Hepatocyte (in vitro differentiated cells): ENCODE data around the gene COL21A1. TPM values are rescaled to one million over a fixed set of nuclear protein-coding genes. Genes with fewer than 3 reads are reported as not detected.

Experiments used
- DNase-seq: peaks from one replicate; pipeline ENCODE4 v3.0.0-alpha.2; 2016; ENCODE audit warnings: low spot score
- H2AFZ ChIP-seq: fragments of 200-600 bp; sonication (generic); 2 replicates; pipeline ENCODE4 v1.6.0; 2016; ENCODE audit warnings: antibody characterized with exemption, mild to moderate bottlenecking
- H3K27ac ChIP-seq: fragments of 200-600 bp; sonication (generic); 2 replicates; pipeline ENCODE4 v1.5.1; 2016; ENCODE audit warnings: mild to moderate bottlenecking
- H3K27me3 ChIP-seq: fragments of 200-600 bp; sonication (generic); 2 replicates; pipeline ENCODE4 v1.6.1; 2016
- H3K36me3 ChIP-seq: fragments of 200-600 bp; sonication (generic); replicated peaks from 2 replicates; pipeline ENCODE4 v1.5.1; 2016; ENCODE audit warnings: low read depth; ENCODE audit not compliant: insufficient read depth
- H3K4me1 ChIP-seq: fragments of 200-600 bp; sonication (generic); 2 replicates; pipeline ENCODE4 v1.5.1; 2016; ENCODE audit warnings: mild to moderate bottlenecking, moderate library complexity; ENCODE audit not compliant: insufficient read depth
- H3K4me2 ChIP-seq: fragments of 200-600 bp; sonication (generic); 2 replicates; pipeline ENCODE4 v1.6.0; 2016
- H3K4me3 ChIP-seq: fragments of 200-600 bp; sonication (generic); 2 replicates; pipeline ENCODE4 v1.5.1; 2016; ENCODE audit warnings: mild to moderate bottlenecking
- H3K79me2 ChIP-seq: fragments of 200-600 bp; sonication (generic); 2 replicates; pipeline ENCODE4 v1.6.0; 2017; ENCODE audit warnings: mild to moderate bottlenecking
- H3K9me2 ChIP-seq: fragments of 200-600 bp; sonication (generic); replicated peaks from 2 replicates; pipeline ENCODE4 v1.6.0; 2017; ENCODE audit warnings: mild to moderate bottlenecking; ENCODE audit not compliant: insufficient read depth
- H3K9me3 ChIP-seq: fragments of 200-600 bp; sonication (generic); 2 replicates; pipeline ENCODE4 v1.5.1; 2016; ENCODE audit warnings: low read depth, mild to moderate bottlenecking
- H4K20me1 ChIP-seq: fragments of 200-600 bp; sonication (generic); 2 replicates; pipeline ENCODE4 v1.6.0; 2016; ENCODE audit warnings: mild to moderate bottlenecking; ENCODE audit not compliant: insufficient read depth, poor library complexity, severe bottlenecking
- CTCF ChIP-seq: fragments of 200-600 bp; sonication (generic); IDR thresholded peaks from 2 replicates; pipeline ENCODE4 v1.5.1; 2016; ENCODE audit warnings: antibody characterized with exemption, mild to moderate bottlenecking; ENCODE audit not compliant: poor library complexity
- EZH2 ChIP-seq: fragments of 200-600 bp; sonication (generic); IDR thresholded peaks from 2 replicates; pipeline ENCODE4 v1.6.1; 2016; ENCODE audit warnings: antibody characterized with exemption, mild to moderate bottlenecking, borderline replicate concordance
- EZH2phosphoT487 ChIP-seq: fragments of 200-600 bp; sonication (generic); IDR thresholded peaks from one replicate; pipeline ENCODE4 v1.6.1; 2018; ENCODE audit warnings: antibody characterized with exemption, mild to moderate bottlenecking, low read depth, moderate library complexity; ENCODE audit not compliant: unreplicated experiment, severe bottlenecking
- WGBS: methylation state at CpG from one replicate; pipeline ENCODE4 v1.1.6; 2016; ENCODE audit warnings: low lambda C conversion rate; ENCODE audit errors: missing lambda C conversion rate; 5-methylcytosine and 5-hydroxymethylcytosine counted together
- polyA plus RNA-seq: library from polyadenylated mRNA; unstranded; fragments of >200 nt; fragmentation: Nextera tagmentation; extraction: Ambion mirVana; gene quantifications from 2 replicates; pipeline ENCODE4 v1.2.1, GENCODE V29; 2016
- total RNA-seq: library from RNA; depleted of rRNA; stranded (reverse); fragments of >200 nt; gene quantifications from 2 replicates; pipeline ENCODE4 v1.2.3, GENCODE V29; 2014

The COL21A1 gene
- total RNA-seq, result 44.7 and 59.2 TPM in 2 replicates
- 34.5 and 36.2 TPM in 2 replicates for polyA plus RNA-seq

GRCh38 chr6:56246881-56247653 is at the start of gene COL21A1:
TSS of gene COL21A1 (minus strand) at chr6:56247580. CDS start at chr6:56182618, 64,962 bp downstream.
- no peak for TF ChIP-seq EZH2
- peak; percentile 29 for TF ChIP-seq CTCF
- TF ChIP-seq EZH2phosphoT487, result no peak
- no peaks in the 10 kb centered on the region for H3K36me3 ChIP-seq
- WGBS, result 2% methylated on average over 36 of the region's 36 CpGs
- no peaks in the 10 kb centered on the region for H3K9me2 ChIP-seq
- peak within 1 kb of the TSS; percentile 77 for H2AFZ ChIP-seq
- H3K27ac ChIP-seq, result peak within 1 kb of the TSS; percentile 5
- peaks cover 18% of the 10 kb centered on the region for H3K4me1 ChIP-seq
- peak; percentile 69 for DNase-seq
- H3K79me2 ChIP-seq, result no peaks in the 10 kb centered on the region
- no peaks in the 10 kb centered on the region for H4K20me1 ChIP-seq
- H3K4me2 ChIP-seq, result peak within 1 kb of the TSS; percentile 90
- H3K27me3 ChIP-seq, result peaks cover 5% of the 10 kb centered on the region
- peak within 1 kb of the TSS; percentile 55 for H3K4me3 ChIP-seq
- no peaks in the 10 kb centered on the region for H3K9me3 ChIP-seq

GRCh38 chr6:56293781-56294180 is 46.4 kb upstream of the COL21A1 start:
- no peaks in the 10 kb centered on the region for H3K9me3 ChIP-seq
- 84% methylated on average over 3 of the region's 3 CpGs for WGBS
- no peaks in the 10 kb centered on the region for H3K4me1 ChIP-seq
- H3K4me3 ChIP-seq, result no peak overlapping the region
- no peaks in the 10 kb centered on the region for H4K20me1 ChIP-seq
- no peak for TF ChIP-seq EZH2phosphoT487
- no peak for TF ChIP-seq EZH2
- no peak for TF ChIP-seq CTCF
- DNase-seq, result no peak
- H3K79me2 ChIP-seq, result no peaks in the 10 kb centered on the region
- H3K4me2 ChIP-seq, result no peak overlapping the region
- H3K9me2 ChIP-seq, result no peaks in the 10 kb centered on the region
- H2AFZ ChIP-seq, result no peak overlapping the region
- H3K27ac ChIP-seq, result no peak overlapping the region
- H3K27me3 ChIP-seq, result no peaks in the 10 kb centered on the region
- no peaks in the 10 kb centered on the region for H3K36me3 ChIP-seq

- WGBS, result 65% methylated on average over 1 of the region's 1 CpG
- no peaks in the 10 kb centered on the region for H3K9me2 ChIP-seq
- H3K4me3 ChIP-seq, result no peak overlapping the region
- TF ChIP-seq CTCF, result peak; percentile 78
- TF ChIP-seq EZH2, result no peak
- TF ChIP-seq EZH2phosphoT487, result no peak
- H3K4me2 ChIP-seq, result no peak overlapping the region
- DNase-seq, result peak; percentile 76
- no peaks in the 10 kb centered on the region for H3K79me2 ChIP-seq
- no peaks in the 10 kb centered on the region for H3K36me3 ChIP-seq
- no peak overlapping the region for H3K27ac ChIP-seq
- no peaks in the 10 kb centered on the region for H3K4me1 ChIP-seq
- no peaks in the 10 kb centered on the region for H3K27me3 ChIP-seq
- H4K20me1 ChIP-seq, result no peaks in the 10 kb centered on the region
- H2AFZ ChIP-seq, result no peak overlapping the region
- no peaks in the 10 kb centered on the region for H3K9me3 ChIP-seq
Measured at GRCh38 chr6:56292505-56293181, 45.3 kb upstream of the COL21A1 start.
